Neural cell (in vitro differentiated cells): ENCODE measurements around the gene DHRS7. TPM values are rescaled to one million over a fixed set of nuclear protein-coding genes. Genes with fewer than 3 reads are reported as not detected.

Source experiments
- H2AFZ ChIP-seq: fragments of 200-600, 300-800 bp; sonication (generic), shearing (Covaris generic); 2 replicates; pipeline ENCODE4 v1.6.0; 2014; ENCODE audit warnings: low read depth, mild to moderate bottlenecking, antibody characterized with exemption, low read length, moderate library complexity
- H3F3A ChIP-seq: fragments of 200-600 bp; shearing (Covaris generic); 2 replicates; pipeline ENCODE4 v1.6.1; 2016; ENCODE audit warnings: mild to moderate bottlenecking, moderate library complexity, mixed read lengths, antibody characterized with exemption, low read length; ENCODE audit not compliant: insufficient read depth, poor library complexity, severe bottlenecking
- H3K27ac ChIP-seq: fragments of 200-600, 300-800 bp; sonication (generic), shearing (Covaris generic); 2 replicates; pipeline ENCODE4 v1.5.1; 2014; ENCODE audit warnings: mild to moderate bottlenecking, low read length, moderate library complexity
- H3K27me3 ChIP-seq: fragments of 300-800, 200-600 bp; sonication (generic), shearing (Covaris generic); 2 replicates; pipeline ENCODE4 v1.6.0; 2014; ENCODE audit warnings: mild to moderate bottlenecking, low read depth, low read length, moderate library complexity; ENCODE audit not compliant: insufficient read depth
- H3K36me3 ChIP-seq: fragments of 300-800, 200-600 bp; sonication (generic), shearing (Covaris generic); 2 replicates; pipeline ENCODE4 v1.5.1; 2014; ENCODE audit warnings: mild to moderate bottlenecking, antibody characterized with exemption, low read length, moderate library complexity; ENCODE audit not compliant: insufficient read depth
- H3K4me2 ChIP-seq: fragments of 300-800, 200-600 bp; sonication (generic), shearing (Covaris generic); 2 replicates; pipeline ENCODE4 v1.6.0; 2014; ENCODE audit warnings: mild to moderate bottlenecking, low read length
- H3K4me3 ChIP-seq: fragments of 300-800, 200-600 bp; sonication (generic), shearing (Covaris generic); 2 replicates; pipeline ENCODE4 v1.5.1; 2014; ENCODE audit warnings: mild to moderate bottlenecking, low read length, moderate library complexity
- H3K79me2 ChIP-seq: fragments of 200-600 bp; shearing (Covaris generic); replicated peaks from 2 replicates; pipeline ENCODE4 v1.6.0; 2014; ENCODE audit warnings: mild to moderate bottlenecking, low read length, moderate library complexity; ENCODE audit not compliant: insufficient read depth
- H3K9ac ChIP-seq: fragments of 300-800, 200-600 bp; sonication (generic), shearing (Covaris generic); 2 replicates; pipeline ENCODE4 v1.6.1; 2016; ENCODE audit warnings: mild to moderate bottlenecking, low read length, mixed read lengths
- H3K9me2 ChIP-seq: fragments of 200-600 bp; shearing (Covaris generic); 2 replicates; pipeline ENCODE4 v1.6.1; 2016; ENCODE audit warnings: mild to moderate bottlenecking, low read length, mixed read lengths; ENCODE audit not compliant: insufficient read depth
- H3K9me3 ChIP-seq: fragments of 200-600, 300-800 bp; sonication (generic), shearing (Covaris generic); 2 replicates; pipeline ENCODE4 v1.6.1; 2016; ENCODE audit warnings: mild to moderate bottlenecking, mixed run types, low read length, moderate library complexity, mixed read lengths
- H4K20me1 ChIP-seq: fragments of 200-600 bp; shearing (Covaris generic); 2 replicates; pipeline ENCODE4 v1.6.1; 2016; ENCODE audit warnings: mild to moderate bottlenecking, mixed run types; ENCODE audit not compliant: insufficient read depth
- CTCF ChIP-seq: fragments of 450-650 bp; IDR thresholded peaks from 2 replicates; pipeline ENCODE4 v1.5.1; 2014; ENCODE audit warnings: antibody characterized with exemption, mild to moderate bottlenecking, moderate library complexity; ENCODE audit not compliant: poor library complexity, severe bottlenecking
- EP300 ChIP-seq: fragments of 450-650 bp; conservative IDR thresholded peaks from 2 replicates; pipeline ENCODE4 v1.6.1; 2014; ENCODE audit warnings: antibody characterized with exemption, mild to moderate bottlenecking, moderate library complexity; ENCODE audit not compliant: poor library complexity, severe bottlenecking
- EZH2 ChIP-seq: fragments of 200-600, 300-800 bp; shearing (Covaris generic), sonication (generic); IDR thresholded peaks from 2 replicates; pipeline ENCODE4 v1.6.1; 2014; ENCODE audit warnings: antibody characterized with exemption, low read length, borderline replicate concordance, mild to moderate bottlenecking; ENCODE audit not compliant: insufficient read depth, poor library complexity, severe bottlenecking
- MXI1 ChIP-seq: fragments of 450-650 bp; conservative IDR thresholded peaks from 2 replicates; pipeline ENCODE4 v1.6.1; 2014; ENCODE audit warnings: antibody characterized with exemption, mild to moderate bottlenecking; ENCODE audit not compliant: poor library complexity, severe bottlenecking
- POLR2AphosphoS5 ChIP-seq: IDR thresholded peaks from 2 replicates; pipeline ENCODE4 v1.6.1; 2012
- RAD21 ChIP-seq: fragments of 450-650 bp; conservative IDR thresholded peaks from 2 replicates; pipeline ENCODE4 v1.6.1; 2014; ENCODE audit warnings: antibody characterized with exemption, mild to moderate bottlenecking, moderate library complexity
- SMC3 ChIP-seq: fragments of 450-650 bp; conservative IDR thresholded peaks from 2 replicates; pipeline ENCODE4 v1.6.1; 2014; ENCODE audit warnings: antibody characterized with exemption, mild to moderate bottlenecking, moderate library complexity; ENCODE audit not compliant: poor library complexity
- TAF1 ChIP-seq: IDR thresholded peaks from 2 replicates; pipeline ENCODE4 v1.6.1; 2012; ENCODE audit warnings: low read depth
- polyA plus RNA-seq: library from polyadenylated mRNA; depleted of rRNA; stranded (reverse); fragments of >200 nt; gene quantifications from 2 replicates; pipeline ENCODE4 v1.2.3, GENCODE V29; 2014
- TF ChIP-seq, protein P1 (sequence below): IDR thresholded peaks from 2 replicates; pipeline ENCODE4 v1.6.1; 2012; ENCODE audit warnings: borderline replicate concordance

DHRS7 gene
- polyA plus RNA-seq, 1 donor from 2014 or later = 89.6 TPM

DNA sequence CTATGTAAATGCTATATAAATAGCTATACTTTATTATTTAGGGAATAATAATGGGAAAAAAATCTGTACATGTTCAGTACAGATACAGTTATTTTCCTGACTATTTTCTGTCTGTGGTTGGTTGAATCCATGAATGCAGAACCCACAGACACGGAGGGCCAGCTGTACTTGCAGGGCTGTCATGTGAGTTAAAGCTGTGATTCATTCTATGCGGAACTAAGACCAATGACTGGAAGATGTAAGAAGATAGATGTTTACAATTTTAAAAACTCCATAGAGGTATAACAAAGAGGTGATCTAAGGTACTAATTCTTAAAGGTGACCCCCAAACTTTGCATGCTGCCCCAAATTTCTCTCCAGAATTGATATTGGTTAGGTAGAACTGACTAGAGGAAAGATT is 58.9 kb downstream of the DHRS7 start:
- no peak overlapping the region for H3K4me2 ChIP-seq
- H3F3A ChIP-seq = no peaks in the 10 kb centered on the region
- H3K79me2 ChIP-seq = peaks cover 66% of the 10 kb centered on the region
- H3K27me3 ChIP-seq = no peaks in the 10 kb centered on the region
- no peaks in the 10 kb centered on the region for H4K20me1 ChIP-seq
- no peak overlapping the region for H3K27ac ChIP-seq
- no peaks in the 10 kb centered on the region for H3K9me2 ChIP-seq
- TF ChIP-seq SMC3 = no peak
- TF ChIP-seq, protein P1, sequence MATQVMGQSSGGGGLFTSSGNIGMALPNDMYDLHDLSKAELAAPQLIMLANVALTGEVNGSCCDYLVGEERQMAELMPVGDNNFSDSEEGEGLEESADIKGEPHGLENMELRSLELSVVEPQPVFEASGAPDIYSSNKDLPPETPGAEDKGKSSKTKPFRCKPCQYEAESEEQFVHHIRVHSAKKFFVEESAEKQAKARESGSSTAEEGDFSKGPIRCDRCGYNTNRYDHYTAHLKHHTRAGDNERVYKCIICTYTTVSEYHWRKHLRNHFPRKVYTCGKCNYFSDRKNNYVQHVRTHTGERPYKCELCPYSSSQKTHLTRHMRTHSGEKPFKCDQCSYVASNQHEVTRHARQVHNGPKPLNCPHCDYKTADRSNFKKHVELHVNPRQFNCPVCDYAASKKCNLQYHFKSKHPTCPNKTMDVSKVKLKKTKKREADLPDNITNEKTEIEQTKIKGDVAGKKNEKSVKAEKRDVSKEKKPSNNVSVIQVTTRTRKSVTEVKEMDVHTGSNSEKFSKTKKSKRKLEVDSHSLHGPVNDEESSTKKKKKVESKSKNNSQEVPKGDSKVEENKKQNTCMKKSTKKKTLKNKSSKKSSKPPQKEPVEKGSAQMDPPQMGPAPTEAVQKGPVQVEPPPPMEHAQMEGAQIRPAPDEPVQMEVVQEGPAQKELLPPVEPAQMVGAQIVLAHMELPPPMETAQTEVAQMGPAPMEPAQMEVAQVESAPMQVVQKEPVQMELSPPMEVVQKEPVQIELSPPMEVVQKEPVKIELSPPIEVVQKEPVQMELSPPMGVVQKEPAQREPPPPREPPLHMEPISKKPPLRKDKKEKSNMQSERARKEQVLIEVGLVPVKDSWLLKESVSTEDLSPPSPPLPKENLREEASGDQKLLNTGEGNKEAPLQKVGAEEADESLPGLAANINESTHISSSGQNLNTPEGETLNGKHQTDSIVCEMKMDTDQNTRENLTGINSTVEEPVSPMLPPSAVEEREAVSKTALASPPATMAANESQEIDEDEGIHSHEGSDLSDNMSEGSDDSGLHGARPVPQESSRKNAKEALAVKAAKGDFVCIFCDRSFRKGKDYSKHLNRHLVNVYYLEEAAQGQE = no peak
- no peak for TF ChIP-seq POLR2AphosphoS5
- no peak for TF ChIP-seq MXI1
- no peak for TF ChIP-seq TAF1
- H3K36me3 ChIP-seq = peaks cover 5% of the 10 kb centered on the region
- H3K9ac ChIP-seq = no peak overlapping the region
- no peaks in the 10 kb centered on the region for H3K9me3 ChIP-seq
- H3K4me3 ChIP-seq = no peak overlapping the region
- H2AFZ ChIP-seq = no peak overlapping the region

- Histone ChIP-seq H3K27me3 (no peaks in the 10 kb centered on the region), H3K79me2 (peaks cover 75% of the 10 kb centered on the region), H3K9me3 (no peaks in the 10 kb centered on the region), H3K4me3 (no peak overlapping the region), H3F3A (no peaks in the 10 kb centered on the region), H2AFZ (no peak overlapping the region), H3K9ac (no peak overlapping the region), H3K36me3 (no peaks in the 10 kb centered on the region), H3K27ac (no peak overlapping the region), H4K20me1 (no peaks in the 10 kb centered on the region), H3K9me2 (no peaks in the 10 kb centered on the region), H3K4me2 (no peak overlapping the region)
- TF ChIP-seq SMC3 (no peak), MXI1 (no peak), EZH2 (no peak), TAF1 (no peak), EP300 (no peak), RAD21 (no peak), CTCF (no peak), POLR2AphosphoS5 (no peak)
- TF ChIP-seq, protein P1 = no peak
These were observed 62.8 kb downstream of the DHRS7 start for GRCh38 chr14:60102389-60102788.
